DMS153 treated with DMSO at 0.1 percent for 48 hours (cell line): ENCODE results near the gene GOLGA5.
"Not testable (repeated sequence)": the region's sequence is repeated elsewhere in the genome, so short reads cannot be mapped to it uniquely, and the experiment has no call there.

Source experiments
- DNase-seq: peaks from one replicate; lab custom pipeline; 2025; ENCODE audit not compliant: unreplicated experiment; lab: John Stamatoyannopoulos, UW

Gene GOLGA5

GRCh38 chr14:92819680-92820535, 25.8 kb downstream of the GOLGA5 start:
- DNase-seq, result not testable (repeated sequence)

- DNase-seq, result not testable (repeated sequence)
These were observed 26.4 kb downstream of the GOLGA5 start for GRCh38 chr14:92820536-92820840.

GRCh38 chr14:92830902-92831301, 36.8 kb downstream of the GOLGA5 start:
- no peak for DNase-seq

- DNase-seq, result no peak
These were observed 38.1 kb downstream of the GOLGA5 start for GRCh38 chr14:92832137-92832700.

- DNase-seq, result no peak
These were observed 47.8 kb downstream of the GOLGA5 start for GRCh38 chr14:92841930-92842329.

GRCh38 chr14:92844204-92844603, 50.1 kb downstream of the GOLGA5 start:
- no peak for DNase-seq

GRCh38 chr14:92846162-92846897, 52.2 kb downstream of the GOLGA5 start:
- DNase-seq, result no peak

- no peak for DNase-seq
These were observed 53.2 kb downstream of the GOLGA5 start for GRCh38 chr14:92847278-92847677.

- no peak for DNase-seq
These were observed 53.6 kb downstream of the GOLGA5 start for GRCh38 chr14:92847749-92848148.

GRCh38 chr14:92848887-92849286, 54.8 kb downstream of the GOLGA5 start:
- DNase-seq, result peak; percentile 38

GRCh38 chr14:92850492-92850891, 56.4 kb downstream of the GOLGA5 start:
- no peak for DNase-seq

GRCh38 chr14:92853136-92853535, 59.0 kb downstream of the GOLGA5 start:
- DNase-seq, result not testable (repeated sequence)

GRCh38 chr14:92860049-92860840, 66.1 kb downstream of the GOLGA5 start:
- no peak for DNase-seq

- DNase-seq, result no peak
These were observed 68.0 kb downstream of the GOLGA5 start for GRCh38 chr14:92861856-92862745.

GRCh38 chr14:92863286-92864080, 69.4 kb downstream of the GOLGA5 start:
- DNase-seq, result no peak

GRCh38 chr14:92865674-92866073, 71.6 kb downstream of the GOLGA5 start:
- DNase-seq, result no peak

GRCh38 chr14:92866181-92866752, 72.2 kb downstream of the GOLGA5 start:
- no peak for DNase-seq

- DNase-seq, result no peak
These were observed 73.1 kb downstream of the GOLGA5 start for GRCh38 chr14:92866901-92867865.
